ENCODE data around the gene ZBTB20. TPM values are rescaled to one million over a fixed set of nuclear protein-coding genes. Genes with fewer than 3 reads are reported as not detected.

ZBTB20 gene
- total RNA-seq, 1 donor from 2014 or later, result 13.9 TPM

GRCh38 chr3:114378760-114379159, 768.3 kb downstream of the ZBTB20 start:
- DNase-seq (ENCODE audit: low read depth in 2 of 2), result no peak

- no peak for DNase-seq (ENCODE audit: low read depth in 2 of 2)
Observed at GRCh38 chr3:114377426-114377825, 769.7 kb downstream of the ZBTB20 start.

- no peak for DNase-seq (ENCODE audit: low read depth in 2 of 2)
Observed at GRCh38 chr3:114376516-114377185, 770.4 kb downstream of the ZBTB20 start.

- DNase-seq (ENCODE audit: low read depth in 2 of 2), result peak in 1 of 2 donors; percentile 75
Observed at GRCh38 chr3:114375608-114376421, 771.3 kb downstream of the ZBTB20 start.

- no peak for DNase-seq (ENCODE audit: low read depth in 2 of 2)
Observed at GRCh38 chr3:114374433-114374990, 772.6 kb downstream of the ZBTB20 start.

- no peak for DNase-seq (ENCODE audit: low read depth in 2 of 2)
Observed at GRCh38 chr3:114370537-114371174, 776.4 kb downstream of the ZBTB20 start.

- DNase-seq (ENCODE audit: low read depth in 2 of 2), result peak in 1 of 2 donors; percentile 10
Observed at GRCh38 chr3:114365909-114366308, 781.2 kb downstream of the ZBTB20 start.

GRCh38 chr3:114364806-114365654, 782.1 kb downstream of the ZBTB20 start:
- no peak for DNase-seq (ENCODE audit: low read depth in 2 of 2)

GRCh38 chr3:114363554-114364202, 783.4 kb downstream of the ZBTB20 start:
- DNase-seq (ENCODE audit: low read depth in 2 of 2), result peak in 1 of 2 donors; percentile 61

GRCh38 chr3:114362815-114363214, 784.3 kb downstream of the ZBTB20 start:
- peak; percentile 44 to 55 for DNase-seq (ENCODE audit: low read depth in 2 of 2)

GRCh38 chr3:114361391-114361790, 785.7 kb downstream of the ZBTB20 start:
- DNase-seq (ENCODE audit: low read depth in 2 of 2), result no peak

- no peak for DNase-seq (ENCODE audit: low read depth in 2 of 2)
Observed at GRCh38 chr3:114356525-114356924, 790.6 kb downstream of the ZBTB20 start.

- DNase-seq (ENCODE audit: low read depth in 2 of 2), result no peak
Observed at GRCh38 chr3:114356066-114356465, 791.0 kb downstream of the ZBTB20 start.

- DNase-seq (ENCODE audit: low read depth in 2 of 2), result no peak
Observed at GRCh38 chr3:114355653-114356052, 791.4 kb downstream of the ZBTB20 start.

GRCh38 chr3:114351822-114352145, 795.3 kb downstream of the ZBTB20 start:
- no peak for DNase-seq (ENCODE audit: low read depth in 2 of 2)

- DNase-seq (ENCODE audit: low read depth in 2 of 2), result no peak
Observed at GRCh38 chr3:114351123-114351821, 795.8 kb downstream of the ZBTB20 start.

GRCh38 chr3:114350690-114351089, 796.4 kb downstream of the ZBTB20 start:
- no peak for DNase-seq (ENCODE audit: low read depth in 2 of 2)

- no peak for DNase-seq (ENCODE audit: low read depth in 2 of 2)
Observed at GRCh38 chr3:114350271-114350670, 796.8 kb downstream of the ZBTB20 start.

- DNase-seq (ENCODE audit: low read depth in 2 of 2), result no peak
Observed at GRCh38 chr3:114344492-114344891, 802.6 kb downstream of the ZBTB20 start.
